K562 (cell line): Measurements from ENCODE around the gene CLCNKA. TPM values are rescaled to one million over a fixed set of nuclear protein-coding genes. Genes with fewer than 3 reads are reported as not detected.
A peak's percentile ranks its signal among the peaks of the same experiment; 100 is the strongest.

Source experiments
- ATAC-seq: fragments of 200-7000 bp; cut with Tn5 transposase; 3 replicates; pipeline ENCODE4 v1.9.1; 2020; ENCODE audit warnings: moderate library complexity
- BruUV-seq: library from RNA; stranded (reverse); fragments of 400-500 nt; replicated peaks from 2 replicates; lab custom pipeline; 2021; lab: Mats Ljungman, UMichigan
- CTCF ChIA-PET: fragments of 300-600 bp; formaldehyde crosslinking; extraction: SDS; loops from one replicate; lab custom pipeline; 2021; ENCODE audit warnings: low intra/inter-chr PET ratio; lab: Yijun Ruan, JAX
- POLR2A ChIA-PET: fragments of 300-600, 350-650 bp; sonication (Branson Sonifier 250); formaldehyde crosslinking; extraction: SDS; loops from one replicate; lab custom pipeline; 2021; ENCODE audit warnings: antibody characterized with exemption, inconsistent platforms; lab: Yijun Ruan, JAX
- DNase-seq, 4 experiments: peaks; one replicate each; pipeline versions ENCODE4 v3.0.0 to v3.0.0-alpha.2; 2011 to 2018; ENCODE audit warnings: low spot score in 3 of 4, mixed read lengths in 3 of 4; ENCODE audit errors: extremely low read depth in 1 of 4
- FAIRE-seq: peaks from 2 replicates; lab custom pipeline; 2011; peaks lifted over from hg19 to GRCh38; lab: Jason Lieb, UNC
- H2AFZ ChIP-seq: 2 replicates; pipeline ENCODE4 v1.6.0; 2011; ENCODE audit warnings: low read depth, low read length, control low read depth, inconsistent platforms
- H3K27ac ChIP-seq: fragments of 200-600 bp; 3 replicates; pipeline ENCODE4 v1.8.0; 2011; ENCODE audit warnings: low read depth, mild to moderate bottlenecking, control low read depth, inconsistent platforms, low read length, moderate library complexity, mixed read lengths; ENCODE audit errors: extremely low read depth
- H3K27me3 ChIP-seq, 2 experiments: fragments of 300-600 bp in 1 of 2; 2 replicates in 1 of 2; 3 replicates in 1 of 2; pipeline versions ENCODE4 v1.6.0 to v1.8.0; 2011; ENCODE audit warnings: inconsistent platforms in 2 of 2, low read length in 2 of 2, mild to moderate bottlenecking in 1 of 2, mixed read lengths in 1 of 2, moderate library complexity in 1 of 2; ENCODE audit not compliant: control insufficient read depth in 2 of 2, insufficient read depth in 2 of 2
- H3K36me3 ChIP-seq: fragments of 300-600 bp; 3 replicates; pipeline ENCODE4 v1.8.0; 2011; ENCODE audit warnings: mild to moderate bottlenecking, low read length, inconsistent platforms; ENCODE audit not compliant: control insufficient read depth, insufficient read depth
- H3K4me1 ChIP-seq, 2 experiments: fragments of 200-600 bp in 1 of 2; replicated peaks in 1 of 2; 2 replicates in 1 of 2; 3 replicates in 1 of 2; pipeline versions ENCODE4 v1.5.1 to v1.8.0; 2011; ENCODE audit warnings: inconsistent platforms in 2 of 2, low read length in 2 of 2, mild to moderate bottlenecking in 1 of 2, mixed read lengths in 1 of 2, moderate library complexity in 1 of 2; ENCODE audit not compliant: control insufficient read depth in 2 of 2, insufficient read depth in 2 of 2
- H3K4me2 ChIP-seq: 2 replicates; pipeline ENCODE4 v1.6.1; 2011; ENCODE audit warnings: low read length, control low read depth, inconsistent platforms, mixed read lengths; ENCODE audit not compliant: insufficient read depth
- H3K4me3 ChIP-seq: fragments of 200-600 bp; sonication (generic), shearing (Covaris generic); 2 replicates; pipeline ENCODE4 v1.5.1; 2016; ENCODE audit warnings: control low read depth, inconsistent platforms
- H3K79me2 ChIP-seq: fragments of 200-600 bp; 3 replicates; pipeline ENCODE4 v1.8.0; 2011; ENCODE audit warnings: low read length, inconsistent platforms; ENCODE audit not compliant: control insufficient read depth, insufficient read depth
- H3K9ac ChIP-seq, 2 experiments: 2 replicates each; pipeline versions ENCODE4 v1.6.0 to v1.6.1; 2011; ENCODE audit warnings: low read depth in 2 of 2, low read length in 2 of 2, control low read depth in 1 of 2, inconsistent platforms in 1 of 2, mild to moderate bottlenecking in 1 of 2, mixed read lengths in 1 of 2; ENCODE audit not compliant: insufficient read depth in 1 of 2
- H3K9me1 ChIP-seq: one replicate; pipeline ENCODE4 v1.6.0; 2011; ENCODE audit warnings: inconsistent platforms, mild to moderate bottlenecking, low read length, moderate library complexity; ENCODE audit not compliant: control insufficient read depth, insufficient read depth
- H3K9me3 ChIP-seq: replicated peaks from 2 replicates; pipeline ENCODE4 v1.5.1; 2011; ENCODE audit warnings: low read depth, low read length, inconsistent platforms; ENCODE audit not compliant: control insufficient read depth, insufficient read depth
- H4K20me1 ChIP-seq: replicated peaks from 2 replicates; pipeline ENCODE4 v1.6.1; 2011; ENCODE audit warnings: low read length, inconsistent platforms, mixed read lengths; ENCODE audit not compliant: control insufficient read depth, insufficient read depth
- CBX5 ChIP-seq: IDR thresholded peaks from 2 replicates; pipeline ENCODE4 v1.6.1; 2014; ENCODE audit warnings: low read depth, borderline replicate concordance
- CTCFL ChIP-seq: IDR thresholded peaks from 2 replicates; pipeline ENCODE4 v1.6.1; 2011; ENCODE audit warnings: borderline replicate concordance, low read depth, mild to moderate bottlenecking, moderate library complexity, low read length; ENCODE audit not compliant: insufficient read depth, poor library complexity, severe bottlenecking
- E2F8 ChIP-seq: fragments of 450-650 bp; IDR thresholded peaks from 2 replicates; pipeline ENCODE4 v1.7.1; 2018; ENCODE audit warnings: mild to moderate bottlenecking, low read depth; ENCODE audit not compliant: partially characterized antibody
- PKNOX1 ChIP-seq: fragments of 450-650 bp; IDR thresholded peaks from 2 replicates; pipeline ENCODE4 v1.6.1; 2016
- ZHX1 ChIP-seq: fragments of 150-350 bp; conservative IDR thresholded peaks from 2 replicates; pipeline ENCODE4 v1.6.1; 2014; ENCODE audit warnings: low read length
- ZNF239 ChIP-seq: fragments of 250-450 bp; sonication (Bioruptor Pico); IDR thresholded peaks from 2 replicates; pipeline ENCODE4 v1.4.0; 2020; ENCODE audit warnings: mild to moderate bottlenecking
- ZNF740 ChIP-seq, 3 experiments: fragments of 200-800 bp in 1 of 3; sonication (Bioruptor generic) in 1 of 3; sonication (generic) in 1 of 3; formaldehyde crosslinking in 1 of 3; IDR thresholded peaks; 2 replicates each; pipeline versions ENCODE4 v1.6.1 to v1.8.0; 2016 to 2022; ENCODE audit warnings: mild to moderate bottlenecking in 2 of 3, missing compliant biosample characterization in 2 of 3, missing genetic modification characterization in 2 of 3, missing genetic modification reagents in 1 of 3
- WGBS: fragments of 100-300 bp; shearing (Covaris generic); methylation state at CpG from one replicate; pipeline ENCODE4 v1.1.6; 2016; ENCODE audit warnings: low coverage, mixed read lengths; ENCODE audit not compliant: insufficient coverage; ENCODE audit errors: missing lambda C conversion rate; 5-methylcytosine and 5-hydroxymethylcytosine counted together
- in situ Hi-C: fragments of 300-500 bp; cut with MboI; formaldehyde crosslinking; loops from 4 replicates; pipeline ENCODE4 v1.15.0; 2018; ENCODE audit warnings: inconsistent platforms, mixed read lengths
- intact Hi-C: fragments of 100-400 bp; cut with micrococcal nuclease; formaldehyde crosslinking; loops from 2 replicates; pipeline ENCODE4 v1.14.2; 2022
- polyA plus RNA-seq, 8 experiments: library from polyadenylated mRNA; depleted of rRNA in 4 of 8; stranded (reverse) in 5 of 8; unstranded in 3 of 8; fragments of >200 nt; fragmentation: Nextera tagmentation in 2 of 8; fragmentation: Illumina TruSeq in 1 of 8; extraction: Ambion mirVana in 2 of 8; extraction: Trizol in 1 of 8; gene quantifications; 2 replicates each; pipeline versions ENCODE4 v1.2.1 to v1.2.3, GENCODE V29; 2011 to 2014; ENCODE audit warnings: inconsistent platforms in 1 of 8, missing spikeins in 1 of 8
- total RNA-seq, 7 experiments: library from RNA; depleted of rRNA in 6 of 7; stranded (reverse); fragments of >200 nt in 6 of 7; fragmentation: Illumina TruSeq in 2 of 7; extraction: Trizol in 2 of 7; gene quantifications; 2 replicates each; pipeline versions ENCODE4 v1.2.1 to v1.2.3, GENCODE V29; 2011 to 2021; ENCODE audit warnings: low replicate concordance in 1 of 7

Gene CLCNKA
- total and polyA plus RNA-seq, 9 of the 15 experiments (the other 6 are each of a cell fraction or from before 2014, with no cell fraction given), result 0.03 to 0.37 (median 0.10) TPM; not detected in 3

GRCh38 chr1:15997637-15998280, 24.1 kb upstream of the CLCNKA start:
- in situ Hi-C loops, result no loop called here
- CTCF ChIA-PET, result no interaction called here
- no peak for TF ChIP-seq ZHX1
- TF ChIP-seq ZNF239, result no peak
- TF ChIP-seq E2F8, result no peak
- TF ChIP-seq CBX5, result no peak
- TF ChIP-seq ZNF740 (CRISPR knock-in tag; IDR thresholded peaks at IDR 0.05), result no peak
- no peak for TF ChIP-seq ZNF740 (tag; IDR thresholded peaks at IDR 0.05)
- TF ChIP-seq PKNOX1, result peak; percentile 22; the same call in 1 of the 2 replicates
- no peak for TF ChIP-seq CTCFL

More at GRCh38 chr1:15997637-15998280, 24.1 kb upstream of the CLCNKA start:
- no peaks in the 10 kb centered on the region for H4K20me1 ChIP-seq
- H3K79me2 ChIP-seq, result no peaks in the 10 kb centered on the region
- no peaks in the 10 kb centered on the region for H3K36me3 ChIP-seq
- ATAC-seq (no peak), FAIRE-seq (no peak), DNase-seq (no peak)
- no TSS peak for BruUV-seq
- H2AFZ ChIP-seq, result no peak overlapping the region
- peaks cover 0 to 20% of the 10 kb centered on the region in 2 experiments; a peak in 2 of 5 replicates for H3K4me1 ChIP-seq
- peaks cover 15 to 34% of the 10 kb centered on the region in 2 experiments; a peak in 3 of 5 replicates for H3K27me3 ChIP-seq
- H3K9ac ChIP-seq, result 0 out of 4 replicates have a peak overlapping the region, but pooled peaks of 1 of the 2 experiments have one; percentile 12
- no peaks in the 10 kb centered on the region for H3K9me3 ChIP-seq
- H3K27ac ChIP-seq, result no peak overlapping the region
- POLR2A ChIA-PET, result interaction anchor here (0.6 to 1.3 kb wide), 3 partner anchors 12 to 168 kb away, joined by 3 to 7 read pairs (median 3); no protein-coding TSS in a partner anchor
- intact Hi-C loops, result no loop called here
- H3K9me1 ChIP-seq, result no peaks in the 10 kb centered on the region
- WGBS, result 13% methylated on average over 9 of the region's 9 CpGs
- H3K4me3 ChIP-seq, result no peak overlapping the region
- H3K4me2 ChIP-seq, result no peak overlapping the region
